Adrenal gland (tissue), 12 donors: ENCODE data around the gene LSM12. TPM values are rescaled to one million over a fixed set of nuclear protein-coding genes. Genes with fewer than 3 reads are reported as not detected.

Experiments used
- DNase-seq, 7 donors: peaks; one replicate each; pipeline ENCODE4 v3.0.0-alpha.2; 2019 to 2020
- H3K27ac ChIP-seq, 5 donors: fragments of 200-600 bp; sonication (generic) in 4 of 5; 1 replicate in 3 of 5; 2 replicates in 2 of 5; pipeline versions ENCODE4 v1.5.1 to v1.8.0; 2016 to 2020; ENCODE audit warnings: mild to moderate bottlenecking in 1 of 5
- H3K27me3 ChIP-seq: fragments of 200-600 bp; 2 replicates; pipeline ENCODE4 v1.8.0; 2021
- H3K36me3 ChIP-seq, 2 donors: fragments of 200-600 bp; replicated peaks in 1 of 2; 1 replicate in 1 of 2; 2 replicates in 1 of 2; pipeline versions ENCODE4 v1.5.1 to v1.8.0; 2018 to 2022
- H3K4me1 ChIP-seq, 2 donors: fragments of 200-600 bp; replicated peaks in 1 of 2; 1 replicate in 1 of 2; 2 replicates in 1 of 2; pipeline versions ENCODE4 v1.5.1 to v1.8.0; 2018 to 2021
- H3K4me3 ChIP-seq, 4 donors: fragments of 200-600 bp; sonication (generic) in 3 of 4; one replicate each; pipeline ENCODE4 v1.5.1; 2016 to 2018
- H3K9me3 ChIP-seq, 3 donors: fragments of 200-600 bp; sonication (generic) in 1 of 3; replicated peaks in 1 of 3; 1 replicate in 2 of 3; 2 replicates in 1 of 3; pipeline versions ENCODE4 v1.5.1 to v1.8.0; 2016 to 2021
- CTCF ChIP-seq, 6 experiments: fragments of 450-650 bp in 4 of 6; fragments of 200-600 bp in 2 of 6; sonication (generic) in 1 of 6; IDR thresholded peaks; 1 replicate in 5 of 6; 2 replicates in 1 of 6; pipeline versions ENCODE4 v1.5.1 to v1.8.0; 2016 to 2021; ENCODE audit warnings: antibody characterized with exemption in 6 of 6, mild to moderate bottlenecking in 2 of 6, moderate library complexity in 1 of 6
- POLR2A ChIP-seq, 2 donors: fragments of 450-650 bp; IDR thresholded peaks; one replicate each; pipeline ENCODE4 v1.6.1; 2017; ENCODE audit warnings: antibody characterized with exemption in 2 of 2, mild to moderate bottlenecking in 2 of 2, moderate library complexity in 1 of 2
- WGBS, 4 donors: extraction: QIAGEN DNeasy Blood & Tissue Kit in 2 of 4; methylation state at CpG; one replicate each; pipeline versions ENCODE4 v1.1.5 to v1.1.7; 2013 to 2017; 5-methylcytosine and 5-hydroxymethylcytosine counted together
- intact Hi-C, 2 donors: fragments of 100-400 bp; cut with DNase I; formaldehyde crosslinking; loops; one replicate each; pipeline versions ENCODE4 v1.14.1 to v1.15.0; 2022 to 2023
- polyA plus RNA-seq, 3 donors: library from polyadenylated mRNA; stranded (reverse); fragments of 200-250 nt in 2 of 3; fragments of 350-450 nt in 1 of 3; fragmentation: Illumina TruSeq in 1 of 3; extraction: RNeasy Lipid Tissue Mini Kit (QIAGEN cat#74804) in 1 of 3; gene quantifications; one replicate each; pipeline ENCODE4 v1.2.3, GENCODE V29; 2013 to 2014
- total RNA-seq, 9 donors: library from RNA; depleted of rRNA in 4 of 9; stranded (reverse); fragments of >200 nt in 4 of 9; fragments of 120-200 nt in 1 of 9; fragmentation: NEBNext Ultra II Directional in 1 of 9; extraction: Animal tissue kit (Norgen Biotek cat#: 25700) in 1 of 9; gene quantifications; one replicate each; pipeline versions ENCODE4 v1.1.0 to v1.2.4, GENCODE V29; 2013 to 2023
- donor health status: healthy with polysubstance abuse.
- donor health status: Bipolar disorder and iron deficiency.
- donor health status: DM: yes; HTN: yes; CAD: no.
- donor health status: DM: no; HTN: no; CAD: no.
- donor health status: DM: no; HTN: no; CAD: no.
- donor health status: DM: yes; HTN: yes; CAD: no.

Gene LSM12
- total and polyA plus RNA-seq, 12 donors = 19.8 to 54.7 (median 37.3) TPM

GRCh38 chr17:44095647-44096496 is 29.4 kb upstream of the LSM12 start:
- Histone ChIP-seq H3K36me3 (peaks cover 0 to 30% of the 10 kb centered on the region in 2 donors), H3K9me3 (no peaks in the 10 kb centered on the region), H3K27me3 (no peaks in the 10 kb centered on the region), H3K4me1 (peaks cover 29 to 35% of the 10 kb centered on the region in 2 donors), H3K4me3 (peak overlapping the region in 1 of 4 donors; percentile 13), H3K27ac (peak overlapping the region in 4 of 5 donors; percentile 14 to 89 (median 76))
- DNase-seq = peak in 6 of 7 donors; percentile 50 to 83 (median 62)
- WGBS, 4 donors = 36 to 45% (median 40%) methylated on average over 12 of the region's 12 CpGs
- intact Hi-C loops = no loop called here
- TF ChIP-seq CTCF (IDR thresholded peaks at IDR 0.05) (peak in 1 of 6 experiments; percentile 9), POLR2A (IDR thresholded peaks at IDR 0.05) (no peak)

GRCh38 chr17:44095388-44095646 is 28.8 kb upstream of the LSM12 start:
- Histone ChIP-seq H3K36me3 (peaks cover 0 to 34% of the 10 kb centered on the region in 2 donors), H3K27ac (peak overlapping the region in 2 of 5 donors; percentile 25 to 89), H3K9me3 (no peaks in the 10 kb centered on the region), H3K27me3 (no peaks in the 10 kb centered on the region), H3K4me3 (peak overlapping the region in 1 of 4 donors; percentile 13), H3K4me1 (peaks cover 29 to 35% of the 10 kb centered on the region in 2 donors)
- 10 to 19% (median 16%) methylated on average over 2 of the region's 2 CpGs for WGBS, 4 donors
- no peak for TF ChIP-seq CTCF (IDR thresholded peaks at IDR 0.05)
- TF ChIP-seq POLR2A (IDR thresholded peaks at IDR 0.05) = no peak
- intact Hi-C loops = no loop called here
- no peak for DNase-seq

GRCh38 chr17:44094701-44095387 is 28.4 kb upstream of the LSM12 start:
- intact Hi-C loops = no loop called here
- Histone ChIP-seq H3K27ac (peak overlapping the region in 2 of 5 donors; percentile 25 to 89), H3K4me3 (no peak overlapping the region), H3K36me3 (peaks cover 0 to 38% of the 10 kb centered on the region in 2 donors), H3K27me3 (no peaks in the 10 kb centered on the region), H3K4me1 (peaks cover 29 to 35% of the 10 kb centered on the region in 2 donors), H3K9me3 (no peaks in the 10 kb centered on the region)
- no peak for DNase-seq
- no peak for TF ChIP-seq CTCF (IDR thresholded peaks at IDR 0.05)
- TF ChIP-seq POLR2A (IDR thresholded peaks at IDR 0.05) = no peak
- WGBS, 4 donors = 82 to 93% (median 86%) methylated on average over 8 of the region's 8 CpGs

GRCh38 chr17:44093231-44093900 is 26.9 kb upstream of the LSM12 start:
- 89 to 92% (median 91%) methylated on average over 6 to 21 of the region's 21 CpGs for WGBS, 4 donors
- H3K36me3 ChIP-seq = peaks cover 0 to 50% of the 10 kb centered on the region in 2 donors

More at GRCh38 chr17:44093231-44093900, 26.9 kb upstream of the LSM12 start:
- Histone ChIP-seq H3K4me1 (peaks cover 28 to 35% of the 10 kb centered on the region in 2 donors), H3K4me3 (no peak overlapping the region), H3K27ac (no peak overlapping the region), H3K9me3 (no peaks in the 10 kb centered on the region), H3K27me3 (no peaks in the 10 kb centered on the region)
- no peak for DNase-seq
- TF ChIP-seq POLR2A (IDR thresholded peaks at IDR 0.05) (no peak), CTCF (IDR thresholded peaks at IDR 0.05) (no peak)
- intact Hi-C loops = no loop called here
